GM19324 (cell line): ENCODE results near the gene HPF1.
A peak's percentile ranks its signal among the peaks of the same experiment; 100 is the strongest.
"Not testable (repeated sequence)": the region's sequence is repeated elsewhere in the genome, so short reads cannot be mapped to it uniquely, and the experiment has no call there.

Experiments used
- ATAC-seq: cut with Tn5 transposase; IDR thresholded peaks from one replicate; pipeline ENCODE4 v1.9.1; 2021; ENCODE audit warnings: mild to moderate bottlenecking, moderate library complexity; ENCODE audit not compliant: unreplicated experiment, low FRiP score

Gene HPF1

DNA sequence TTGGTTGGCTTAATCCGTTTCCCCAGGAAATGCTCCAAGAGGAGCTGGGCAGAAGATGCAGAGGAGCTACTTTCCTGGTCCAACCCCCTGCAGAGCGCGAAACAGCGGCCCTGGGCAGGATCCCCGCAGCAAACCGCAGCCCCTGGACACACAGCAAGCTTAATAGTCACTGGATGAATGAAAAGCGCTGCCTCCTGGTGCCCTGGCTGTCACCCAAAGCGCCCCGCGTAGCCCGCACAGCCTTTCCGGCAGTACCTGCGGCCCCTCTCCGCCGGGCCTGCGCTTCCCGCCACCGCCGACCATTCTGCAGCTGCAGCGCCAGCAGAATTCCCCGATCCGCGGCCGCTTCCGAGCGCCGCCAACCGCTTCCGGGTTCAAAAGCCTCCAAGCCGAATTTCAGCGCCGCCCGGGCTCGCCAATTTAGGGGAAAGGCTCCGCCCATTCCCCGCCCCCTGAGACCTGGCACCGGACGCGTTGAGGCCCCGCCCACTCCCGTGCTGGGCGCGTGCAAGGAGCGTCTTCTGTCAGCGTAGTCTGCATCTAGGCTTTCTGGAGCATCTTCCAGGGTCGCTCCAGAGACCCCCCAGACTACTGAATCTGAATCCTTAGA lies at the start of gene HPF1:
HPF1 (minus strand) TSS at position 370 of the 610 bp plus-strand sequence; CDS start at position 303, 67 bp downstream.
- peak; percentile 97 for ATAC-seq

GRCh38 chr4:169806770-169807169 lies 49.0 kb upstream of the HPF1 start:
- ATAC-seq, result not testable (repeated sequence)

- ATAC-seq, result no peak
Observed at GRCh38 chr4:169803413-169803812, 45.7 kb upstream of the HPF1 start.

- no peak for ATAC-seq
Observed at GRCh38 chr4:169802873-169803272, 45.1 kb upstream of the HPF1 start.

DNA sequence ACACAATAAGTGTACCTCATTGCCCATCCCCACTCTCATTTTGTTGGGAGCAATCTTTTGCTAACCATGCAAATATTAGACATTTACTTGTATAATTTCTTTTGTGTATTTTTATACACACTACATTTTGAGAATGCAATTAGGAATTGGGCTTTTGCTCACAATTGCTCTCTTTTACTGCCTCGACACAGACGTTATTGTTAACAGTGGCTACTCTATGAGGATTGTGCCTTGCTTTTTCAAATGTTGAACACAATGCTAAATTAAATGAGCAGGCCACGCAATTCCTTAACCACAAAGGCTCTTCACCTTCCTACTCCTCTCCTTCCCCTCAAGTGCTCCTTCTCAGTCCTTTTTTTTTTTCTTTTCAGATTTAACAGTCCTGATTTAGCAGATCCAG lies 42.8 kb upstream of the HPF1 start:
- ATAC-seq, result no peak

DNA sequence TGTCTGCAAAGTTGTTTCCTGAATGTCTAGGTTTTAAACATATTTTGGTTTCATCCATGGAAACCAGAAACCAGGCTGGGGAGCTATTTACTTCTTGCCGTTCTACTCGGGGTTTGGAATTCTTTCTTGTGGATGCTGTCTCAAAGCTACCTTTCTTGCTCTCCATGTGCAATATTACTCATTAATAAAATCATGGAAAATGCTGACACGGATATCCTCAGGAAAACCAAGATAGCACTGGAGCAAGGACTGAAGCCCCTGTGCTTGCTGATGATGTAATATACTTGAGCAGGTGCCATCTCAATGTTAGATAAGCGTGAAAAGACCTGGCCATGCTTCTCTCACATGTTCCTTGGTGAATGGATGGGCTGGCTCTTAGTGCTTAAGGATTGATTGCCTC lies 41.5 kb upstream of the HPF1 start:
- no peak for ATAC-seq

GRCh38 chr4:169795585-169795984 lies 37.8 kb upstream of the HPF1 start:
- no peak for ATAC-seq

DNA sequence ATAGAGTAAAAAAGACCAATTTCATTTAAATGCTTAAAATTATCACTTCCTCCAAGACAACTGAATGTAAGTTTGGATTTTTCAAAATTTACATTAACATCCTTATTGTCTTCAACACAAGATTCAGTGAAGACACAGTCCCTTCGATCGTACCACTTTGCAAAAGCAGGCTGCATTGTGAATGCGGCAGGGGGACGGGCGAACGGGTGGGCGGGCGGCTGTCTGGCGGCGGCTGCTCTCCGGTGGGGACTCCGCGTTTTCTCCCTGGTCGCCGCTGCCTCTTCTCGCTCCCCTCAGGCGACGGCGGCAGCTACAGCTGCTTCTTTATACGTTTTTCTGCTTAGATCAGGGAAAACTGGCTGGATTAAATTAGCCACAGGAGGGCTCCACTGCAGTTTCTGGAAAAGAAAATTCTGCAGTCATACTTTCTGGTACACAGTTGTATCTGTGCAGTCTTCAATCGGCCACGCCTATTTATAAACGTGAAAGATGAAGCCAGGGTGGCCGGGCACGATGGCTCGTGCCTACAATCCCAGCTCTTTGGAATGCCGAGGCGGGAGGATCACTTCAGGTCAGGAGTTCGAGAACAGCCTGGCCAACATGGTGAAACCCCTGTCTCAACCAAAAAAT lies 33.9 kb upstream of the HPF1 start:
- ATAC-seq, result no peak

- no peak for ATAC-seq
Observed at GRCh38 chr4:169791062-169791461, 33.3 kb upstream of the HPF1 start.

- ATAC-seq, result no peak
Observed at GRCh38 chr4:169774466-169775445, 17.0 kb upstream of the HPF1 start.

DNA sequence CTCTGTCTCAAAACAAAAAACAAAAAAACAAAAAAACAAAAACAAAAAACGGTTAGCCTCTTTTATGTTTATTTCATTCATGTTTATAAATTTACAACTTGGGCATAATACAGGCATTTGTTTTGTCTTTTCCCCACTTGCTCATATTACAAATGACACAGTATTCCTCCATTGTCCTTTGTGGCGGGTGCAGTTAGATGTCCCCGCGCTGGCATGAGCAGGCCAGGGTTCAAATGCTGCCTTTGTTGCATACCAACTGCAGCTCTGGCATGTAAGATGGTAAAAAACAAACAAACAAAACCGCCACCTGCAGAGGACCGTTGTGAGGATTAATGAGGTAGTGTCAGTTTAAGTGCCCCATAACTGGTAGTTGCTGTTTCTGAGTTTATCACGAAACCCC lies 16.1 kb upstream of the HPF1 start:
- ATAC-seq, result no peak

GRCh38 chr4:169771556-169772080 lies 13.9 kb upstream of the HPF1 start:
- ATAC-seq, result not testable (repeated sequence)

- no peak for ATAC-seq
Observed at GRCh38 chr4:169770416-169770815, 12.7 kb upstream of the HPF1 start.

DNA sequence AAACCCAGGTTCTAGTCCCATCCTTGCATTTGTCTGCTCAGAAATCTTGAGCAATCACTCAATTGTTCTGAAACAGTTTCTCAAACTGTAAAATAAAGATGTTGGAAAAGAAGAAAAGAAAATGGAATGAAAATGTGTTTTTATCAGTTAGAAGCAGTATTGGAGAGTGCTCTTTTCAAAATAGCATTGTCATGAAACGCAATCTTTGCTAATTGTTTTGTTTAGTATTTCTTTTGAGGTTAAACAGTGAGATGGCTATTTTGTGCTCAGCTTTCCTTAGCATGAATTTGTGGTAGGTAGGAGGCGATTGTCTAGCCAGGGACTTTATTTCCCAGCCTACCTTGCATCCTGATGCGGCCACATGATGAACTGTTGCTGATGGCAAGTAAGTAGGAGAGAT lies 10.6 kb upstream of the HPF1 start:
- ATAC-seq, result no peak

DNA sequence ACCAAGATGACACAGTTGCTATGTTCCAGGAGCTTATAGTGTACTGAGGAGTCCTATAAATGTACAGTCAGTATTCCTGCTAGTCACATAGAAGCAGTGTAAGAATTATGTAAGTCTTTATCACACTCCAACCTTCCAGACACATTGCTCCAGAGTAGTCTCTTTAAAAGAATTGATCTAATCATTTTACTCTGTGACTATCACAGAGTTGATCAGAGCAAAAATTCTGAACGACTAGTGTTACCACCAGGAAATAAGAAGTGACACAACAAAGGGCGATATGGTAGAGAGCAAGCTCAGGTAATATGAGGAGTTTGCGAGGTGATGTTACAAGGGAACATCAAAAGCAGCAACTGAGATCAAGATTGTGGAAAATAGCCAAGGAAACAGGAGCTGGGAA lies 9.0 kb upstream of the HPF1 start:
- no peak for ATAC-seq

GRCh38 chr4:169765835-169766234 lies 8.1 kb upstream of the HPF1 start:
- ATAC-seq, result no peak

DNA sequence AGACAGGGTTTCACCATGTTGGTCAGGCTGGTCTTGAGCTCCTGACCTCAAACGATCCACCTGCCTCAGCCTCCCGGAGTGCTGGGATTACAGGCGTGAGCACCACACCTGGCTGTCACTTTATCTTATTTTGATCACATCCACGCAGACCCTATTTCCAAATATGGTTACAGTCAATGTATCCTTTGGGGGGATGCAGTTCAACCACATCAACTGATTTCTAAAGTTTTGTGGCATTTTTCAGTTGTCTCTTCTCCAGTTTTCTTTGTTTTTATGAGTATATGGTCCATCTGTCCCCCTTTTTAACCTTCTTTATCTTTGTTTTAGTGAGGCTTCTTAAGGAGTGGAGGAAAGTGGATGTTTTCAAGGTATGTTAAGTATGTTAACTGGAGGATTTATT lies 4.1 kb upstream of the HPF1 start:
- ATAC-seq, result no peak

GRCh38 chr4:169758401-169758962 lies 738 bp upstream of the HPF1 start:
- no peak for ATAC-seq

DNA sequence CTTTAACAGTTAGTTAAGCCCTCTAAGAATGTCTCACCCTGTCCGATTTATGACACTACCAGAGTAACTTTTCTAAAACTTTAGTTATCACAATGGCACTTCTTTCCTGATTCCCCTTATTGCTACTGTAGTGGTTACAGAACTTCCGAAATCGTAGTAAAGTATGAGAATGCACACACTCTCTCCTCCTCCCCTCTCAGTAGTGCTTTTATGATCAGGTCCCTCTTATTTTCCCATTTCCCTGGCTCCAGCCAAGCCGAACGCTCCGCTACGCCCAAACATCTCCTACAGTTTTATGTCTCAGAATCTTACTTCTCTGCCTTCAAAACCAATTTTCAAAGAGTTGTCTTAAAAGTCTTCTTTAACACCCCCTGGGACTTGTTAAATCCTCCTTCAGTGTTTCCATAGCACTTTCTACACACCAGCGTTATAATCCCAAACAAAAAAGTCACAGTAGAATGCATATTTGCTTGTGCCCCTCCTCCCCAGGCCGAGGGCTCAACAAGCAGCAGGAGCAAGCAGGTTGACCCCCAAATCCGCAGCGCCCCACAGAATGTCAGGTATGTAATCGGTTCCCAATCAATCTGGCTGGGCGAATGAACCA lies 671 bp downstream of the HPF1 start:
- peak; percentile 21 for ATAC-seq

DNA sequence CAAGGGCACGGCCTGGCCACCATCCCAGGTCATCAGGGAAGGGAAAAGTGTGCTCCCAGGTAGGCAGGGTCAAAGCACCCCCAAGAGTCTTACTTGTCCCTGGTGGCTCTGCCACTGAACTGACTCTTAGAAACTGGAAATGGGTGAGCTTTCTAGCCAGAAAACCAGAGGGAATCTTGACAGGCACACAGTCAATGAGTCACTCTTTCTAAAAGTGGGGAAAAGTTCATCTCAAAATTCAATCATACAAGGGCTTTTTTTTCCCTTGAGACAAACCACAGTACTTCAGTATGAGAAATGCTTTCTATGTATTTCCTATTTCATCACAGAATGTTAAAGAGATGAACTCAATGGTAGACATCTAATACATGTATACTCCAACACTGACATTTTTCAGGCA lies 12.5 kb downstream of the HPF1 start:
- ATAC-seq, result no peak
